K562 treated with DMSO at 1 percent for 12 hours (cell line): ENCODE results near the gene SNORC. TPM values are rescaled to one million over a fixed set of nuclear protein-coding genes. Genes with fewer than 3 reads are reported as not detected.

ENCODE experiments used
- total RNA-seq: library from RNA; unstranded; fragments of 300-600 nt; gene quantifications from 2 replicates; pipeline ENCODE4 v1.2.3, GENCODE V29; 2022; ENCODE audit not compliant: insufficient read depth

Gene SNORC
- 3.3 and 4.4 TPM in 2 replicates for total RNA-seq

GRCh38 chr2:232870018-232870765, at the start of gene SNORC:
SNORC (plus strand) TSS chr2:232870264; CDS start chr2:232870342, 78 bp downstream.

Other genes starting within 250 kb of the SNORC start
- 13.4 and 19.2 TPM in 2 replicates for gene EFHD1, start 236.7 kb upstream of the SNORC start, total RNA-seq
- 7.9 and 23.0 TPM in 2 replicates for gene GIGYF2, start 172.9 kb upstream of the SNORC start, total RNA-seq
- not detected in 2 replicates for gene KCNJ13, start 93.7 kb upstream of the SNORC start, total RNA-seq
- not detected in 2 replicates for gene NGEF, start 143.0 kb downstream of the SNORC start, total RNA-seq
- gene NEU2, start 162.4 kb downstream of the SNORC start, total RNA-seq, result not detected in 2 replicates
- gene INPP5D, start 190.1 kb downstream of the SNORC start, total RNA-seq, result 2.8 and 8.8 TPM in 2 replicates